Skin of body (tissue), 2 donors: Measurements from ENCODE around the gene ZNF521. TPM values are rescaled to one million over a fixed set of nuclear protein-coding genes. Genes with fewer than 3 reads are reported as not detected.

Experiments
- DNase-seq: peaks from one replicate; lab custom pipeline; 2025; lab: John Stamatoyannopoulos, UW
- total RNA-seq: library from RNA; depleted of rRNA; stranded (reverse); fragments of >200 nt; gene quantifications from one replicate; pipeline ENCODE4 v1.2.3, GENCODE V29; 2014

ZNF521 gene
- total RNA-seq, 1 donor from 2014 or later = 35.3 TPM

- peak; percentile 18 for DNase-seq
These were observed 100.9 kb downstream of the ZNF521 start for GRCh38 chr18:25251068-25251467.

DNA sequence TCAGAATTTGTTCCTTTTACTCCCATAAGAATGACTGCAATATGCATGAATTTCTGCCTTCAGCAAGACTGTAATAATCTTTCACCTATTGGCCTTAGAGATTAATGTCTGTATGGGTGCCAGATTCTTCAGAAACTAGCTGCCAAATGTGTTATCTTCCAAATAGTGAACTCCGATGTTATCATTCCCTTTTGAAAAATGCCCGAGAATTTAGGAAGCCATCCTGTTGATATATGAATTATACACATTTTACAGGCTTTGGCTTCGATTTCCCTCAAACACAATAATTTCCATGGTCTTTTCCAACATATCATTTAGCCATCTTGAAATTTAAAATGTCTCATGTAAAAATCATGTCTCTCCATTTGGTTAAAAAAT is 101.5 kb downstream of the ZNF521 start:
- peak; percentile 53 for DNase-seq

- peak; percentile 9 for DNase-seq
These were observed 103.2 kb downstream of the ZNF521 start for GRCh38 chr18:25248755-25249154.

GRCh38 chr18:25247725-25248124 is 104.2 kb downstream of the ZNF521 start:
- DNase-seq = no peak

DNA sequence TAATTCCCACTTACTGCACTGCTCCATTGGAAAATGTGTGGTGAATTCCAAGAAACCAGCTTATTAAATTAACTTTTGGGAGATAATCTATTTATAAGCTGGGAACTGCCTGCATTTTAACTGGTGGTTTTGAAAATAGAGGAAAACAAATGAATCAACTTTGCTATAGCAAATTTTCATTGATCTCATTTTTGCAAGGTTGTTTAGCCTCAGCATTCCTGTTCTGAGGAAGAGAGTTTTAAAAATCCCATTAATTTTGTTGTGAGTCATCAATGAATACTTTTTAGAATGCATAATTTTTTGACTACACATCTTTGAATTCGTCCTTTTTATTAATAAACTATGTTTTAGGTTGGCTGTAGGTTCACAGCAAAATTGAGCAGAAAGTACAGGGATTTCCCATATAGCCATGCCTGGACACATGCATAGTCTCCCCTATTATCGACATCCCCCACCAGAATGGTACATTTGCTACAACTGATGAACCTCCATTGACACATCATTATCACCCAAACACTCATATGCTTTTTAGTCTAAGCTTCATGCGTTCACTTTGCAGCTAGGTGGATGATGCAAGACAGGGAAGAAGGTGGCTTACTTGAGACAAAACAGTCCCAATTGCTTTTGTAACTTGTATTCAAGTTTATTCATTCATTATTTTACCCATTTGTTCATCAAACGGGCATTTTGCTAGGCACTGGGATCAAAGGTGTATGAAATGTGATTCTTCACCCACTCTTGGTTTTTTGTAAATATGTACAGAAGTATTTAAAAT is 106.9 kb downstream of the ZNF521 start:
- no peak for DNase-seq

GRCh38 chr18:25244170-25244569 is 107.8 kb downstream of the ZNF521 start:
- no peak for DNase-seq

- no peak for DNase-seq
These were observed 108.2 kb downstream of the ZNF521 start for GRCh38 chr18:25243754-25244153.

GRCh38 chr18:25243257-25243656 is 108.7 kb downstream of the ZNF521 start:
- DNase-seq = no peak

- no peak for DNase-seq
These were observed 111.6 kb downstream of the ZNF521 start for GRCh38 chr18:25240420-25240770.

DNA sequence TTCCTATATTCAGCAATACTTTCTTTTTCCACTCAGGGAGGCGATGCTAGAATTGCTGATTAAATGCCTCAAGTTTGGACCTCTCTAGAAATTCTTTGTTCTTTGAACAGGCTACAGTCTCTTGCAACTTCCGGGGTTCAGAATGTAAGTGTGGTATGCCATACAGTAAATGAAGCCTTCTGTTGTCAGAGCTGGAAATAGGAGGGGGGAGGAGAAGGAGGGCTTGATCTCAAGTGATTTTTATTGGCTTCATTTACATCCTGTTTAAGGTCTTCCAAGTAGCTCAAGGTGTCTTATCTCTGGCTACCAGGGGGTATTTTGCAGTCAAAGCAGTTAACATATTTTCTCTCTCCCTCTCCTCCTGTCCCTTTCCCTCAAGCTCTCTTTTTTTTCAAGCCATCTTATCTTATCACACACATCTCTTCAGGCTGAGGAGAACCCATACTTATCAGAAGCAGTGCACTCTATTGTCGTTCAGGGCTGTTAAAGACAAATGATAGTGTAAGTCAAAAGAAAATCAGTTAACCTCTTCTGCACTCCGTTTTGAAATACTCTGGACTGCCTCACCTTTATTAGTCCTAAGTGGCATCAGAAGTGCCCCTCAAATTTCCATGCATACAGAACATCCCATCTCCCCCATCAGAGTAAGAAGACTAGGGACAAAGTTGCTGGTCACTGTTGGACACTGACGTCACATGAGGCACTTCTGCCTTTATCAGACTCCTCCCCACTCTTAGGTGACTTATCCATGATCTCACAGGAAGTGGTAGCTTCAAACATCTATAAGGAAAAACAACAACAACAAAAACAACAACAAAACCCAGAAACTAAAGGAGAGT is 112.2 kb downstream of the ZNF521 start:
- DNase-seq = peak; percentile 42

- DNase-seq = no peak
These were observed 112.8 kb downstream of the ZNF521 start for GRCh38 chr18:25239151-25239550.

DNA sequence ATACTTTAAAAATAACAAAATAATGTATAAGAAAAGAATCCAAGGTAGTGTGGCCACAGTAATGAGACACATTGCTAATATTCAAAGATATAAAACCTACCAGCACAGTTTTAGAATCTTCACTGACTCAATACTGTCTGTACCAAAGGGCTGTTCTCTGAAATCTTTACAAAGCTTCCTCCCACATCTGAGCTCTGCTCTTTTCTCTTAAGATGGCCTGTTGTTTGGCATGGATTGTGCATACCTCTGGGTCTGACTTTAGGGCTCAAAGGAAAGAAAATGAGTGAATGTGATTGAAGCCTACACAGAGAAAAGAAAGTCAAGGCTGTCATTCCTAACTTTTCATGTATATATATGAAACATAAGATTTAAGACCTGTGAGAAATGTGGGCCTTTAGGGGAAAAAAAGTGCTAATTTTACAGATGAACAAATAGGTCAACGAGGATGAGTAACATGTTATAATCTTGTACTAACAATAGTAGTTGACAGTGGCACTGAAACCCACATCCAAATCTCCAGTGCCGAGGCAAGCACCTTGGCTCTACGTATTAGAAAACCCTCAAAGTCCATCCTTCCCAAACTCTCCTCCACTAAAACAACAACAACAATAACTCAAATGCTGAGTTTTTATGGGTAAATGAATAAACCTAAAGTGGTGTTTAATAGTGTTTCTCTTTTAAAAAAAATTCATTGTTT is 114.2 kb downstream of the ZNF521 start:
- DNase-seq = no peak

DNA sequence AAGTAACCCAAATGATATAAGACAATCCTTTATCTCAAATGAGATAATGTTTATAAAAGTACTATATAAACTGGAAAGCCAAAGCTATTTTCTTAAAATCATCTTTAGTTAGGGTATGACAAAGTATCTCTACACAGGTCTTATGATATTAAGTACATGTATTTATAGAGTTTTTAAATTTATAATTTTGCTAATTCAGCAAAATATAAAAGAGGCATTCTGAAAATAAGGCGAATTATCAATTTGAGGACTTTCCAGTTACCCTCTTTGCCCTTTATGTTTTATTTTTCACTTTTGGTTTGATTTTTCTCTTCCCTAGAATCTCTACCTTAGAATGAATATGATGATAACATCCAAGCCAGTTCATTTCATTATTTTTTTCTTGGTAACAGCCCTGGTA is 115.2 kb downstream of the ZNF521 start:
- no peak for DNase-seq

DNA sequence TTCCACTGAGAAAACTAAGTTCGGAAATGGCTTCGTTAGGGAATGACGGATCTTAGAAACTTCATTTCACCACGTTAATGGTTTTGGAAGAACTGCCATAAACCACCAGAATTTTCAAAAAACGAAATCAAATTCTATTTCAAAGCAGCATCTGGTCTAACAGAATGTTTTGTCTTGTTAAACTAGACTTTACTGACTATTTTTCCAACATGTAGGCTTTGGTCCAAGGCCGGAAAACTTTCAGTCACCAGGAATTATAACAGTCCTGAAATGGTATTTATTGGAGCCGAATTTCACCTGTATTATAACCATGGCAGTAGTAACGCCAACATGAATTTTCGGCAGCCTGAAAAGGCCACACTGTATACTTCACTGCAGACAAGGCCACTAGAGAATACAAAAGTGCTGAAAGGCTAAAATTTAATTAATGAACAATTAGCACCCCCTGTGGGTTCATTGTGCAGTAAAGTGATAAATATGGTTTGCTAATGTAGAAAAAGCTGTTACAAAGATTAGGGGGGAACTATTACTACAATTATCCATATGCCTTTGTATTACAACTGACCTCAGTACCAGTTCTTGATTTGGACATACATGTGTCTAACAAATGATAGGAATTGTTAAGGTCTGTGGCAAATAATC is 116.4 kb downstream of the ZNF521 start:
- DNase-seq = no peak

- DNase-seq = no peak
These were observed 117.1 kb downstream of the ZNF521 start for GRCh38 chr18:25234740-25235345.

GRCh38 chr18:25234322-25234639 is 117.7 kb downstream of the ZNF521 start:
- DNase-seq = no peak

- DNase-seq = peak; percentile 89
These were observed 118.2 kb downstream of the ZNF521 start for GRCh38 chr18:25233528-25234321.

GRCh38 chr18:25231327-25231691 is 120.7 kb downstream of the ZNF521 start:
- no peak for DNase-seq

GRCh38 chr18:25230658-25231326 is 121.2 kb downstream of the ZNF521 start:
- DNase-seq = peak; percentile 92

GRCh38 chr18:25229920-25230319 is 122.0 kb downstream of the ZNF521 start:
- DNase-seq = no peak
